Immature natural killer cell (primary cell): ENCODE results near the gene ZFR2. TPM values are rescaled to one million over a fixed set of nuclear protein-coding genes. Genes with fewer than 3 reads are reported as not detected.
"Not testable (repeated sequence)": the region's sequence is repeated elsewhere in the genome, so short reads cannot be mapped to it uniquely, and the experiment has no call there.

Experiments used
- DNase-seq, 3 donors: peaks; one replicate each; pipeline ENCODE4 v3.0.0; 2022; ENCODE audit warnings: mixed read lengths in 1 of 3
- H3K27ac Mint-ChIP-seq, 6 donors: one replicate each; pipeline ENCODE4 v1.8.0; 2020; ENCODE audit warnings: mixed read lengths in 6 of 6, mild to moderate bottlenecking in 5 of 6, inconsistent platforms in 4 of 6, moderate library complexity in 3 of 6
- H3K27me3 Mint-ChIP-seq, 3 donors: one replicate each; pipeline ENCODE4 v1.8.0; 2020 to 2021; ENCODE audit warnings: low read depth in 3 of 3, mild to moderate bottlenecking in 3 of 3, mixed read lengths in 3 of 3, moderate library complexity in 3 of 3, inconsistent platforms in 1 of 3
- H3K36me3 Mint-ChIP-seq, 3 donors: one replicate each; pipeline ENCODE4 v1.8.0; 2020; ENCODE audit warnings: mixed read lengths in 3 of 3, inconsistent platforms in 2 of 3, mild to moderate bottlenecking in 2 of 3
- H3K4me1 Mint-ChIP-seq, 2 donors: one replicate each; pipeline ENCODE4 v1.8.0; 2020; ENCODE audit warnings: inconsistent platforms in 2 of 2, mild to moderate bottlenecking in 2 of 2, mixed read lengths in 2 of 2, moderate library complexity in 1 of 2
- H3K4me3 Mint-ChIP-seq, 5 donors: one replicate each; pipeline ENCODE4 v1.8.0; 2020; ENCODE audit warnings: mild to moderate bottlenecking in 5 of 5, mixed read lengths in 5 of 5, inconsistent platforms in 3 of 5, moderate library complexity in 3 of 5
- H3K9me3 Mint-ChIP-seq, 6 donors: one replicate each; pipeline ENCODE4 v1.8.0; 2020; ENCODE audit warnings: mild to moderate bottlenecking in 6 of 6, mixed read lengths in 6 of 6, inconsistent platforms in 4 of 6, moderate library complexity in 3 of 6
- polyA plus RNA-seq, 3 donors: library from polyadenylated mRNA; unstranded; fragments of 300-500 nt; fragmentation: Illumina TruSeq; gene quantifications; one replicate each; pipeline ENCODE4 v1.2.3, GENCODE V29; 2021

Gene ZFR2
- polyA plus RNA-seq, 3 donors from 2014 or later = 2.1 to 5.4 (median 3.1) TPM

GRCh38 chr19:3771000-3771905, 97.6 kb downstream of the ZFR2 start:
- DNase-seq = no peak

GRCh38 chr19:3770136-3770999, 98.5 kb downstream of the ZFR2 start:
- no peaks in the 10 kb centered on the region for H3K9me3 Mint-ChIP-seq
- DNase-seq = no peak
- no peak overlapping the region for H3K27ac Mint-ChIP-seq
- peaks cover 6 to 14% of the 10 kb centered on the region in 2 donors for H3K4me1 Mint-ChIP-seq
- H3K36me3 Mint-ChIP-seq = peaks cover 4% of the 10 kb centered on the region in 3 donors
- no peak overlapping the region for H3K4me3 Mint-ChIP-seq
- H3K27me3 Mint-ChIP-seq = peaks cover 0 to 2% (median 0%) of the 10 kb centered on the region in 3 donors

More at GRCh38 chr19:3771000-3771905, 97.6 kb downstream of the ZFR2 start:
- Mint-ChIP-seq H3K4me1 (peaks cover 7 to 14% of the 10 kb centered on the region in 2 donors), H3K36me3 (peaks cover 3 to 4% (median 4%) of the 10 kb centered on the region in 3 donors), H3K27ac (peak overlapping the region in 1 of 6 donors; percentile 41), H3K9me3 (no peaks in the 10 kb centered on the region), H3K27me3 (peaks cover 0 to 2% (median 0%) of the 10 kb centered on the region in 3 donors), H3K4me3 (no peak overlapping the region)

- DNase-seq = no peak
- H3K4me3 Mint-ChIP-seq = no peak overlapping the region
- no peak overlapping the region for H3K27ac Mint-ChIP-seq
- peaks cover 3 to 4% (median 4%) of the 10 kb centered on the region in 3 donors for H3K36me3 Mint-ChIP-seq
- no peaks in the 10 kb centered on the region for H3K9me3 Mint-ChIP-seq
- peaks cover 6 to 10% of the 10 kb centered on the region in 2 donors for H3K4me1 Mint-ChIP-seq
- peaks cover 0 to 2% (median 0%) of the 10 kb centered on the region in 3 donors for H3K27me3 Mint-ChIP-seq
Measured at GRCh38 chr19:3769494-3769893, 99.3 kb downstream of the ZFR2 start.

DNA sequence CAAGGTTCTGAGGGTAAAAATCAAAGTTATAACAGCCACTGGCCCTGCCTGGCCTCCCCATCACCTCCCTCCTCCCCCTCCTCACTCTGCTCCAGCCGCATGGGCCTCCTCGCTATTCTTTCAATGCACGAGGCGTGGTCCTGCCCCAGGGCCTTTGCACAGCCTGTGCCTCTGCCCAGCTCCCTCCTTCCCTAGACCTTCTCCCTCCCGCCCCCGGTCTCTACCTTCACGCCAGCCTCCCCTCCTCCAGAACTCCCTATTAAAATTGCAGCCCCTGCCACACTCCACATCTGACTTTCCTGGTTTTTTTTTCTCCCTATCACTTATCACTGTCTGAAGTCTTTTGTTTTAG, 100.1 kb downstream of the ZFR2 start:
- H3K27me3 Mint-ChIP-seq = peaks cover 0 to 2% (median 0%) of the 10 kb centered on the region in 3 donors
- no peak overlapping the region for H3K4me3 Mint-ChIP-seq
- H3K27ac Mint-ChIP-seq = peak overlapping the region in 1 of 6 donors; percentile 0

DNA sequence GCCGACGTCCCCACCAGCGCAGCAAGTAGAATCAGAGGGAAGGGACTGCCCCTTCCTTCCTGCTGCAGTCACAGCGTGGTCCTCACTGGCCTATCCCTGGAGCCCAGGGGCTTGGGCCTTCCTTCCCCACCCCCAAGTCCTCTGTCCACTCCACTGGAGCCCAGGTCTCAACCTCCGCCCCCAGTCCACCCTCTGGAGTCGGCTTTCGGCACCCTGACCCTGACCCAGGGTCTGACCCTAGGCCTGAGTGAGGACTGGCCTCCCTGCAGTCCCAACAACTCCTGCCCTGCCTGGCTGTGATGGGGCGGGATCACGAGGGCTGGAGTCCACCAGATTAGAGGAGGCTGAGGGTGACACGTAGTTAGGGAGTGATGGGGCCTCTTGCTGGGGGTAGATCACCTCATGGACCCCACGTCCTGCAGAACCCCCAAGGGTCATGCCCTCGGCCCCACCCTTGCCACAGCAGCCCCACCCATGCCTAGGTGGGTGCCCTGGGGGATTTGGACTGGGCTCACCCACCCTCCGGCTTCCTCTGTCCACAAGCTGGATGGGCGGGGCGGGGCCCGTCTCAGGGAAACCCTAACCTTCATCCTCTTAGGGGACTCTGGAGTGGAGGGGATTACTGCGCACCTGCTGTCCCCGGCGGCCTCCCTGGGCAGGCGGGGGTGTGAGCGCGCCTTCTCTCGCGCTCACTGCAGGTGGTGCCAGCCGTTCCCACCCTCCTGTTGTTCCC, 100.7 kb downstream of the ZFR2 start:
- peaks cover 3 to 7% of the 10 kb centered on the region in 2 donors for H3K4me1 Mint-ChIP-seq

More for the DNA sequence above, 100.1 kb downstream of the ZFR2 start:
- no peak for DNase-seq
- H3K4me1 Mint-ChIP-seq = peaks cover 2 to 4% of the 10 kb centered on the region in 2 donors
- H3K9me3 Mint-ChIP-seq = no peaks in the 10 kb centered on the region
- H3K36me3 Mint-ChIP-seq = peaks cover 0 to 4% (median 4%) of the 10 kb centered on the region in 3 donors

GRCh38 chr19:3767050-3767449, 101.8 kb downstream of the ZFR2 start:
- Mint-ChIP-seq H3K4me3 (no peak overlapping the region), H3K36me3 (peaks cover 0 to 4% (median 4%) of the 10 kb centered on the region in 3 donors), H3K4me1 (peaks cover 14 to 16% of the 10 kb centered on the region in 2 donors), H3K9me3 (peaks cover 0 to 3% (median 0%) of the 10 kb centered on the region in 6 donors), H3K27me3 (peaks cover 8 to 11% (median 10%) of the 10 kb centered on the region in 3 donors), H3K27ac (no peak overlapping the region)
- DNase-seq = no peak

More for the DNA sequence above, 100.7 kb downstream of the ZFR2 start:
- no peak overlapping the region for H3K4me3 Mint-ChIP-seq
- H3K36me3 Mint-ChIP-seq = peaks cover 0 to 4% (median 4%) of the 10 kb centered on the region in 3 donors
- no peaks in the 10 kb centered on the region for H3K9me3 Mint-ChIP-seq
- H3K27me3 Mint-ChIP-seq = peaks cover 0 to 2% (median 2%) of the 10 kb centered on the region in 3 donors
- no peak for DNase-seq
- H3K27ac Mint-ChIP-seq = no peak overlapping the region

GRCh38 chr19:3766520-3766919, 102.3 kb downstream of the ZFR2 start:
- peaks cover 0 to 4% (median 4%) of the 10 kb centered on the region in 3 donors for H3K36me3 Mint-ChIP-seq
- H3K4me3 Mint-ChIP-seq = no peak overlapping the region
- no peak for DNase-seq

DNA sequence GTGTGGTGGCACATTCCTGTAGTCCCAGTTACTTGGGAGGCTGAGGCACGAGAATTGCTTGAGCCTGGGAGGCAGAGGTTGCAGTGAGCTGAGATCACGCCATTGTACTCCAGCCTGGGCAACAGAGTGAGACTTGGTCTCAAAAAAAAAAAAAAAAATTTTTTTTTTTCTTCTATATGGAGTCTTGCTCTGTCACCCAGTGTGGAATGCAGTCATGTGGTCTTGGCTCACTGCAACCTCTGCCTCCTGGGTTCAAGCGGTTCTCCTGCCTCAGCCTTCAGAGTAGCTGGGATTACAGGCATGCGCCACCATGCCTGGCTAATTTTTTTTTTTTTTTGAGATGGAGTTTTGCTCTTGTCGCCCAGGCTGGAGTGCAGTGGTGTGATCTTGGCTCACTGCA, 103.1 kb downstream of the ZFR2 start:
- peaks cover 27 to 29% of the 10 kb centered on the region in 2 donors for H3K4me1 Mint-ChIP-seq
- peaks cover 12 to 19% (median 19%) of the 10 kb centered on the region in 3 donors for H3K27me3 Mint-ChIP-seq
- H3K4me3 Mint-ChIP-seq, DNase-seq, H3K36me3 Mint-ChIP-seq, H3K27ac Mint-ChIP-seq, H3K9me3 Mint-ChIP-seq: not testable (repeated sequence)

More at GRCh38 chr19:3766520-3766919, 102.3 kb downstream of the ZFR2 start:
- Mint-ChIP-seq H3K27ac (peak overlapping the region in 1 of 6 donors; percentile 11), H3K27me3 (peaks cover 11 to 15% (median 12%) of the 10 kb centered on the region in 3 donors), H3K4me1 (peaks cover 19 to 21% of the 10 kb centered on the region in 2 donors), H3K9me3 (peaks cover 0 to 3% (median 0%) of the 10 kb centered on the region in 6 donors)

DNA sequence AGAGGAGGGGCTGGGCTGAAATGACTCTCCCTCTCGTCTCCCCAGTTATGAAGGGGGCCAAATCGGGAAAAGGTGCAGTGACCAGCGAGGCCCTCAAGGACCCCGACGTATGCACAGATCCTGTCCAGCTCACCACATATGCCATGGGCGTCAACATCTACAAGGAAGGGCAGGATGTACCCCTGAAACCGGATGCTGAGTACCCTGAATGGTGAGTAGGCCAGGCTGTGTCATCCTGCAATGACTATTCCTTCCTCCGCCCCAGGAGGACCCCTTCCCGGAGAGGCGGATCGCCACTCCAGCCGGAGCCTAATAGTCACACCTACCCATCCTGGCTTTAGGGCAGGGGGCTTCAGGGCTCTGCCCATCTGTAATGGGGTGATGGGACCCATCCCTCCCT, 103.7 kb downstream of the ZFR2 start:
- Mint-ChIP-seq H3K9me3 (peaks cover 0 to 3% (median 0%) of the 10 kb centered on the region in 6 donors), H3K4me1 (peaks cover 29 to 34% of the 10 kb centered on the region in 2 donors), H3K27ac (no peak overlapping the region), H3K4me3 (no peak overlapping the region), H3K27me3 (peaks cover 12 to 20% (median 19%) of the 10 kb centered on the region in 3 donors), H3K36me3 (peaks cover 0 to 4% (median 4%) of the 10 kb centered on the region in 3 donors)
- DNase-seq = no peak

- DNase-seq = peak; percentile 100
Measured at GRCh38 chr19:3762501-3763459, 106.1 kb downstream of the ZFR2 start, which contains the start of gene MRPL54. Gene MRPL54, plus strand, starts transcription at chr19:3762682. Its CDS starts 19 bp downstream, at chr19:3762701.

DNA sequence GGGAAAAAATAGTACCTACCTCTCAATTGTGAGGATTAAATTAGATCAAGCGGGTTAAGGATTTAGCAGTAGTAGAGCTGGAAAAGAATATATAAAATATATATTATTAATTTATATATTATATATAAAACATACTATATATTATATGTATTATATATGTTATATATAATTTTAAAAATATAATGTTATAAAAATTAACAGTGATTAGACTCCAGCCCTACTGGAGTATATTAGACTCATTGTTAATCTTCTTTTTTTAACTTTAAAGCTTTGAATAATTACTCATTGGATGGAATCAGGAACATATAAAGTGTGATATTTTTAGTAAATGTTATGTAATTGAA, 106.7 kb downstream of the ZFR2 start:
- Mint-ChIP-seq H3K36me3 (peaks cover 0 to 4% (median 0%) of the 10 kb centered on the region in 3 donors), H3K9me3 (peaks cover 0 to 3% (median 0%) of the 10 kb centered on the region in 6 donors), H3K4me3 (peak overlapping the region; percentile 97 to 99 (median 98)), H3K27me3 (peaks cover 12 to 20% (median 19%) of the 10 kb centered on the region in 3 donors), H3K27ac (peak overlapping the region; percentile 100), H3K4me1 (peaks cover 29 to 45% of the 10 kb centered on the region in 2 donors)
- DNase-seq = no peak

More at GRCh38 chr19:3762501-3763459, 106.1 kb downstream of the ZFR2 start, which contains the start of gene MRPL54:
- H3K4me1 Mint-ChIP-seq = peaks cover 29 to 45% of the 10 kb centered on the region in 2 donors
- peak within 1 kb of the TSS; percentile 100 for H3K27ac Mint-ChIP-seq
- H3K36me3 Mint-ChIP-seq = peaks cover 0 to 4% (median 0%) of the 10 kb centered on the region in 3 donors
- peaks cover 12 to 20% (median 19%) of the 10 kb centered on the region in 3 donors for H3K27me3 Mint-ChIP-seq
- H3K4me3 Mint-ChIP-seq = peak within 1 kb of the TSS; percentile 97 to 99 (median 98)
- H3K9me3 Mint-ChIP-seq = peaks cover 0 to 3% (median 0%) of the 10 kb centered on the region in 6 donors
